Measurements from ENCODE around the gene ECSIT.
A peak's percentile ranks its signal among the peaks of the same experiment; 100 is the strongest.
"Not testable (repeated sequence)": the region's sequence is repeated elsewhere in the genome, so short reads cannot be mapped to it uniquely, and the experiment has no call there.

ECSIT gene

DNA sequence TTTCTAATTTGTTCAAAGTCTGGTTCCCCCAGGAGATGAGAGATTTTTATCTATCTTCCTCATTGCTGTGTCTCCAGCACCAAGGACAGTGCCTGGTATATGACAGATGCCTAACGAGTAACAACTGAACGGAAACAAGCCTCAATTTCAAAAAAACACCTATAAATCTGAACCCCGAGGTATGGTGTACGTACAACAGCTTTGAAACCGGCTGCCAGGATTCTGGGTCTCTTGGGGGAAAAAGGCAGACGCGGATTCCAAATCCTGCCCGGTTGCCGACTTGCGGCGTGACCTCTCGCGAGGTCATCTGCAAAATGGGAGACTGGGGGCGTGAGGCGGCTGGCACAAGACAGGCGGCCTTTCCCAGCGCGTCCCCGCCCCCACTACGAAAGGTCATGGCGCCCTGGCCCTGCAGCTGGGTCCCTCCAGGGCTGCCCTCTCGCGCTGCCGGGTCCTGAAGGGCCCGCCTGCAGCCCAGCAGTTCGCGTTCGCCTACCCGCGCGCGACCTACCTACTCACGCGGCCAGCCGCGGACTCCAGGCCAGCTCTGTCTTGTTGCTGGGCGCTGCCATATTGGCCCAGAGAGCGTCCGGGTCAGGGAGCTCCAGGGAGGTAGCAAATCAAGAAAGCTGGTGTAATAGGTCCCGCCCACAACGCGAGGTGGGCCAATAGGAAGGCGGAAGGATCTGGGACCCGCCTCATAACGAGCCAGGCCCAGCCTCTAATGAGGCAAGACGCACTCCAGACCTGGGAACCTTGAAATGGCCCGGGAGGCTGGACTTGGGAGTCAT is at the start of gene ECSIT:
ECSIT (minus strand) TSS at position 584 of the 791 bp plus-strand sequence. CDS start 9,964 bp downstream, outside the sequence.
- peak; percentile 97 for DNase-seq (ENCODE audit: low spot score)

DNA sequence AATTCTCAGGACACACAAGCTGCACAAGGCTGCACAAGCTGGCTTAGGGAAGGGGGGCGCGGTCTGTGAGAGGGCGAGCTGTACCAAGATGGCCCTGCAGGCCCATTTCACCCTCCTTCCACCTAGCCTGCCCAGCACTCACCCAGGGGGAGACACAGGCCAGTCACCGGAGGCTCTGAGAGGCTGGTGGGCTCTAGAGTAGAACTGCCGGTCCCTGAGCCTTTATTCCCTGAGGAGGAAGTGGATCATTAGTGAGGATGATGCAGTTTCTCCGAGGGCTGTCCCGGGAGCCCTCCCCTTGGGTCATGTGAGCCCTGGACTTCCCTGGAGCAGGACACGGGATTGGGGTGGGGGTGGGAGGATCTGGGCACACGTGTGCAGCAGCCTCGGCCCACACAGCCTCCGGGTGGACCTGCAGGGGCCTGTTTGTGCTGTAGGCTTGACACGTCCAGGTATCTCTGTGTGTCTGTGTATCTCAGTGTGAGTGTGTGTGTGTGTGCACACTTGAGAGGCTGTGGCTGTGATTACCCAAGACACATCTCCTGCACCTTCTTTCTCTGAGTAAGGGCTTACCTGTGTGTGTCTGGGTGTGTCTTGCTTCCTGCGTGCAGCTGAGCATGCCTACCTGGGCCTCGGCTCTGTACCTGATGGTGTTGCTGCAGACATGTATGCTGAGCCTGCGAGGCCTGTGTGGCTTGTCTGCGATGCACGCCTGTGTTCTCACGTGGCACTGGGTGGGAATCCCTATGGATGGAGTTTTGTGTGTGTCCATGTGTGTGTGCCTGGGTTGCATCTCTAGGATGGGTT is 48.7 kb upstream of the ECSIT start, which contains the start of gene ACP5:
ACP5 (minus strand) TSS at position 195 of the 807 bp plus-strand sequence. CDS start 328 bp downstream, outside the sequence.
- no peak for DNase-seq (ENCODE audit: low spot score)

DNA sequence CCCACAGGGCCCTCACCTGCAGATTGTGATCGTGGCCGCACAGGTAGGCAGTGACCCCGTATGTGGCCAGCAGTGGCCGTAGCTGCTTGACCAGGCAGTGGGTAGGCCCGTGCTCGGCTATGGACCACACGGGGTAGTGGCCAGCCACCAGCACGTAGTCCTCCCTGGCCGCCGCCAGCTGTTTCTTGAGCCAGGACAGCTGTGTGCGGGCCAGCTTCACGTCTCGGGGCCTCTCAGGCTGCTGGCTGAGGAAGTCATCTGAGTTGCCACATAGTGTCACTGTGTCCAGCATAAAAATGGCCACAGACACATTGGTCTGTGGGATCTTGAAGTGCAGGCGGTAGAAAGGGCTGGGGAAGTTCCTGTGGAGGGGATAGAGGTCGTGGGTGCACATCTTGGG is 47.3 kb upstream of the ECSIT start:
- no peak for DNase-seq (ENCODE audit: low spot score)

DNA sequence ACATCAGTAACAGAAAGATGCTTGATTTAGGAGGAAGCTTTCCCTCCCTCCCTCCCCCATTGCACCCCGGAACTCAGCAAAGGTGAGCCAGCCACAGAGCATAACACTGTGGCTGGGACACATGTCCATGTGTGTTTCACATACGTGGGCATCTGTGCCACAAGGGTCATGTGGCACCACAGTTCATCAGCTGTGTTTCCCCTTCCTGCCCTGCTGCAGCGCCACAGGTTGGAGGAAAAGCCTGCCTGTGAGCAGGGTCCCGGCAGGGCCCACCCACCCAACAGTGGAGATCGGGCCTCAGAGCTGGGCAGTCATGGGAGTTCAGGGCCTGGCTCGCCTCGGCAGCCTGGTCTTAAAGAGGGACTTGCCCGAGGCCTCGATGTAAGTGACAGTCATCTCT is 45.8 kb upstream of the ECSIT start:
- no peak for DNase-seq (ENCODE audit: low spot score)

- not testable (repeated sequence) for DNase-seq (ENCODE audit: low spot score)
Observed at GRCh38 chr19:11573763-11574162, 44.8 kb upstream of the ECSIT start.

- DNase-seq (ENCODE audit: low spot score): not testable (repeated sequence)
Observed at GRCh38 chr19:11573354-11573753, 44.4 kb upstream of the ECSIT start.

DNA sequence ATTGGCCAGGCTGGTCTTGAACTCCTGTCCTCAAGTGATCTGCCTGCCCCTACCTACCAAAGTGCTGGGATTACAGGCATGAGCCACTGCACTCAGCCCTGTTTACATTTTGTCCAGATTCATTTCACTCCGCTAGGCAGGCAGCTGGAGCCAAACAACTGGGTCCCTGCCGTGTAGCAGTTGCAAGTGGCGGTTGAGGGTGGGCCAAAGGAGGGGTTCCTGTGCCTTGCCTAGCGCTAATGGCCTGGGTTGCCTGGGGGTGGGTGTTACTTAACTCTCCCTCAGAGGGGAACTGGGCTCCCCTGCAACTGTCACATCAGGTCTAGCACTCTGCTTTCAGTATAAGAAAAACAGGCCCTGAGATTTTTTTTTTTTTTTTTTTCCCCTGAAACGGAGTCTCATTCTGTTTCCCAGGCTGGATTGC is 41.1 kb upstream of the ECSIT start:
- DNase-seq (ENCODE audit: low spot score): no peak

DNA sequence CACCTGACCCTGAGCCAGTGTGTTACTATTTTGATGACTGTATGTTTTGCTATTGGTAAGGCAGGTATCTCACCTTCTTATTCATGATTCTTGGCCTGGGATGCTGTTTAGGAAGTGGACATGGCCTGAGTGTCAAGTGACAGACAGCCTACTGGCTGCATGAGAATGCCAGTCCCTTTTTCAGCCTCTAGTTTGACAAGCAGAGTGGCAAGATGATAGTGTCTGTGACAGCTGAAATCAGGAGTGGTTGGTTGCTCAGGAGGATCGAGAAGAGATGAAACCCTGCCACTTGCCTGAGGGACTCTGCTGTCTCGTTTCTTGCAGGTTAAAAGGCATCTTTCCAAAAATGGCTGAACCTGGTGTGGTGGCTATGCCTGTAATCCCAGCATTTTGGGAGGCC is 37.2 kb upstream of the ECSIT start:
- no peak for DNase-seq (ENCODE audit: low spot score)

- DNase-seq (ENCODE audit: low spot score): not testable (repeated sequence)
Observed at GRCh38 chr19:11565649-11565980, 36.7 kb upstream of the ECSIT start.

DNA sequence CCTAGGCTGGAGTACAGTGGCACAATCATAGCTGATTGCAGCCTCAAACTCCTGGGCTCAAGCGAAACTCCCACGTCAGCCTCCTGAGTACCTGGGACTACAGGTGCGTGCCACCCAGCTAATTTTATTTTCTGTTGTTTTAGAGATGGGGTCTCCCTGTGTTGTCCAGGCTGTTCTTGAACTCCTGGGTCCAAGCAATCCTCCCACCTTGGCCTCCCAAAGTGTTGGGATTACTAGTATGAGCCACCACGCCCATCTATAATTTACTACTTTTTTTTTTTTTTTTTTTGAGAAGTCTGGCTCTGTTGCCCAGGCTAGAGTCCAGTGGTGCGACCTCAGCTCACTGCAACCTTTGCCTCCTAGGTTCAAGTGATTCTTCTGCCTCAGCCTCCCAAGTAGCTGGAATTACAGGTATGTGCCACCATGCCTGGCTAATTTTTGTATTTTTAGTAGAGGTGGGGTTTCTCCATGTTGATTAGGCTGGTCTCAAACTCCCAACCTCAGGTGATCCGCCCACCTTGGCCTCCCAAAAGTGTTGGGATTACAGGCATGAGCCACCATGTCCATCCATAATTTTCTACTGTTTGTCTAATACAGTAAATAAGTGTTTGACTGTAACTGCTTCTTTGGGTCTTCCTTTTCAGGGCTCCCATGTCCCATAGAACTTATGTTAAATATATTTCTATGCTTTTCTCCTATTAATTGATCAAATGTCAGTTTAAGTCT is 35.3 kb upstream of the ECSIT start:
- DNase-seq (ENCODE audit: low spot score): not testable (repeated sequence)

DNA sequence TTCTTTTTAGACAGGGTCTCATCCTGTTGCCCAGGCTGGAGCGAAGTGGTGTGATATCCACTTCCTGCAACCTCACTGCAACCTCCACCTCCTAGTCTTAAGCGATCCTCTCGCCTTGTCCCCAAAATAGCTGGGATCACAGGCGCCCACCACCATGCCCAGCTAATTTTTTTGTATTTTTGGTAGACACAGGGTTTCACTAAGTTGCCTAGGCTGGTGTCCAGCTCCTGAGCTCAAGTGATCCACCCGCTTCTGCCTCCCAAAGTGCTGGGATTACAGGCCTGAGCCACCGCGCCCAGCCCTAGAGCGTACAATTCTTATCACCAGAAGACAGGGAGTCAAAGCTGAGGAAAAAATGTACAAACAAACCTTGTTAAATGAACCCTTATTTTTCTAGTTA is 34.6 kb upstream of the ECSIT start:
- DNase-seq (ENCODE audit: low spot score): no peak

- peak; percentile 71 for DNase-seq (ENCODE audit: low spot score)
Observed at GRCh38 chr19:11560404-11561051, 31.6 kb upstream of the ECSIT start.

- peak; percentile 99 for DNase-seq (ENCODE audit: low spot score)
Observed at GRCh38 chr19:11558881-11559828, 30.2 kb upstream of the ECSIT start, which contains the start of gene ELOF1. Gene ELOF1 (minus strand): TSS chr19:11559230. CDS start chr19:11554347, 4,883 bp downstream.

DNA sequence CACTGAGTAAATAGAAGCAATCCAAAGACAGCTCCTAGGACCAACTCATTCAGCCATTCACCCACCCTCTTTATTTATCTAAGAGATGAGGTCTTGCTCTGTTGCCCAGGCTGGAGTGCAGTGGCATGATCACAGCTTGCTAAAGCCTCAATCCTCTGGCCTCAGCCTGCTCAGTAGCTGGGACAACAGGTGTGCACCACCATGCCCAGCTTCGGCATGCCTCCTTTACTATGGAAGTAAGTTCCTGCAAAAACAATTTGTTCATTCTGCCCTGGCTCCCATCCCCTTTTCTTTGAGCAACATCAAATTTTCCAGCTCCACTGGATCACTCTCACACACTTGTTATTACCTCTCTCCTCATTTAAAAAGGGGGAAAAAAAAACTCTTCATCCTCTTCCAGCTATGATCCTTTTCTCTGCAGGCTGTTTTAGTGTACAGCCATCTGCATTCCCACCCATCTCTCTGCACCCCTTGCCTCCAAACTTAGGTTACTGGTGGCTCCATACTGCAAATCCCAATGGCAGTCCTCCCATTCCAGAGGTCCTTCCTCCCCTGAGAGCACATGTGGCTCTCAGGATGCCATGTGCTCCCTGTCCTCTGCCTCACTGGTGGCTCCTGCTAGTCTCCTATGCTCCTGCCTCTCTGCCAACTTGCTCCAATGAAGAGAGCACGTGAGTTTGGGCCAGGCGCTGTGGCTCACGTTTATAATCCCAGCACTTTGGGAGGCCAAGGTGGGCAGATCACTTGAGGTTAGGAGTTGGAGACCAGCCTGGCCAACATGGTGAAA is 27.9 kb upstream of the ECSIT start:
- DNase-seq (ENCODE audit: low spot score): no peak

DNA sequence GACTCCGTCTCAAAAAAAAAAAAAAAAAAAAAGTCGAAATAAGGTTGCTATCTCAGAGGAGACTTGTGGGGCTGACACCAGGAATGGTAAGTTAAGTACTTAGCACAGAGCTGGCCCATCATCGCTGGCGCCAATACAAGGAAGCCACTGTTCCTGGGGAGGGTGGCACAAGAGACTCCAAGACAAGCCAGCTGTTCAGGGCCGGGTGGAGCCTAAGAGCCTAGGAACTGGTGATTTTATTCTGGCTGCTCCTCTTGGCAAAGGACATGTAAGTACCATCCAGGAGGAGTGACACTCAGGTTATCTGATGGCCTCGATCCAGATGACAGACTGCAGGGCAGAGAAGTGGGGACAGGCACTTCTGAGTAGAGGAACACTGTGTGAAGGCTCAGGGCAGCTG is 26.3 kb upstream of the ECSIT start:
- DNase-seq (ENCODE audit: low spot score): no peak

GRCh38 chr19:11554160-11554559 is 25.2 kb upstream of the ECSIT start:
- DNase-seq (ENCODE audit: low spot score): no peak

- DNase-seq (ENCODE audit: low spot score): no peak
Observed at GRCh38 chr19:11552666-11553372, 23.9 kb upstream of the ECSIT start.

GRCh38 chr19:11551603-11552235 is 22.8 kb upstream of the ECSIT start:
- no peak for DNase-seq (ENCODE audit: low spot score)

DNA sequence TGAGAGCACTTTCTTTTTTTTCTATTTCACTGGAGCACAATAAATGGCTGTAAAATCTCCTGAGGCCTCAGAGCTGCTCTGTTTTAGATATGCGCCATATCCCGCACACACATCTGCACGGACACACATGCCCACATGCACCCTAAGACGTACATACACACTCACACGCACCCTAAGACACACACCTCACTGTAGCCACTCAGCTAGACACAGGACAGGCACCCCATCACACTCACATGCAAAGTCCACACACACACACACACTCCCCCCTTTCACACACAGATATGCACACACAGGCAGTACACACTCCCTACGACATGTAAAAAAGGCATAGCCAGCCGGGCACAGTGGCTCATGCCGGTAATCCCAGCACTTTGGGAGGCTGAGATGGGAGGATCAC is 21.3 kb upstream of the ECSIT start:
- no peak for DNase-seq (ENCODE audit: low spot score)
